HG03135 (cell line): Measurements from ENCODE around the gene LIMD2.

Experiments
- ATAC-seq: cut with Tn5 transposase; IDR thresholded peaks from one replicate; pipeline ENCODE4 v1.9.1; 2021; ENCODE audit warnings: mild to moderate bottlenecking, moderate library complexity; ENCODE audit not compliant: unreplicated experiment

LIMD2 gene

DNA sequence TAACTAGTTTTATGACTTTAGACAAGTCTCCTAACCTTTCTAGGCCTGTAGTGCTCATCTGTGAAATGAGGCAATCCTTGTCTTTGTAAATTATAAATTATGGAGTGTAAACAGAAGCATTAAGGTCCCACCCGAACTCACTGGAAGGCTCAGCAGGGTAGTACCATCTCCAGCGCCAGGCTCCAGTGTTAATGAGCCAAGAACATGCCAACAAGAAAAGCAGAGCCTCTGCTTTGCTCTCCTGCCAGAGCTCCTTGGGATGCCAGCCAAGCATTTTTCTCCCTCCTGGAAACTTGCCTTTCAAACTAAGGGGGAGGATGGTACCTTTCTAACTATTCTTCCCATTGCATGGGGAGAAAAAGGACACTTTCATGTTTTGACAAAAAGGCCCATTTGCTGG, 14.9 kb downstream of the LIMD2 start:
- ATAC-seq: no peak

DNA sequence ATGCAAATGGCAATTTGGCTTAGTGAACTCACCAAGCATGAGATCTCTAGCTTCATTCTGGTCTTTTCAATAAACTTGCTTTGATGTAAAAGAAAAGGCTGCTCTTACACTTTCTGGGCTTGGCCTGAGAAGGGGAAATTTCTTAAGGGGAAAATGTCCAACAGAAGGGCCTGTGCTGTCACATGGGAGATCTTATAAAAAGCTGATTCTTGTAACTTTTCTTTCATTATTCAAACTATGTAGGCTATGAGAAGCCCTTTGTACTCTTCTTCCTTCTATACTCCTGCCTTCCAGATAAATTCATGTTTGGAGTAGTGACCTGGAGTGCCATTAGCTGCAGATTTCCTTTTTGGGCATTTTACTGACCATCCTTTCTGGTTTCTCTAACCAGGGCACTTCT, 16.9 kb downstream of the LIMD2 start:
- ATAC-seq: no peak

DNA sequence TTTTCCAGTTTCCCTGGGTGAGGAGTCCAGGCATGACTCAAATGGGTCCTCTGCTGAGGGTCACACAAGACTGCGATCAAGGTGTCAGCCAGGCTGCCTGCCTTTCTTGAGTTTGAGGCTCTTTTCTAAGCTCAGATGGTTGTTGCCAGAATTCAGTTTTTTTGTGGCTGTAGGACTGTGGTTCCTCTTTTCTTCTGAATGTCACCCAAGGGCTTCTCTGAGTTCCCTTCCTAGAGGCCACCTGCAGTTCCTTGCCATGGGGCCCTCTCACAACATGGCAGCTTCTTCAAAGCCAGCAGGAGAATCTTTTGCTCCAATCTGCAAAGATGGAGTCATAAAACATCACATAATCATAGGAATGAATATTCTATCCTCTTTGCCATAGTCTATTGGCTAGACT, 17.5 kb downstream of the LIMD2 start:
- ATAC-seq: no peak

DNA sequence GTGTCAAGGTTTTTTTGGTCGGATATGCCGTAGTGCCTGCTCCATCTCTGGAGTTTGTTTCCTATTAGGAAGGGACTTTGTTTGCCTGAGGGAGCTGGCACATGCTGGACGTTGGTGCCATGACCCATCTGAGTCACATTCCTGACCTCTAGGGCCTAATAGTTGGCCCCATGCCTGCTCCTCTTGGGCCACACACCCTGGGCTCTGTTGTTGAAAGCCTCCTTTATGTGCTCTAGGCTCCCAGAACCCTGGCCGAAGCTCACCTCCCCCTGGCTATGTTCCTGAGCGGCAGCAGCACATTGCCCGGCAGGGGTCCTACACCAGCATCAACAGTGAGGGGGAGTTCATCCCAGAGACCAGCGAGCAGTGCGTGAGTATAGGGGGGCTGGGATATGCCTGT, 18.4 kb downstream of the LIMD2 start:
- no peak for ATAC-seq

DNA sequence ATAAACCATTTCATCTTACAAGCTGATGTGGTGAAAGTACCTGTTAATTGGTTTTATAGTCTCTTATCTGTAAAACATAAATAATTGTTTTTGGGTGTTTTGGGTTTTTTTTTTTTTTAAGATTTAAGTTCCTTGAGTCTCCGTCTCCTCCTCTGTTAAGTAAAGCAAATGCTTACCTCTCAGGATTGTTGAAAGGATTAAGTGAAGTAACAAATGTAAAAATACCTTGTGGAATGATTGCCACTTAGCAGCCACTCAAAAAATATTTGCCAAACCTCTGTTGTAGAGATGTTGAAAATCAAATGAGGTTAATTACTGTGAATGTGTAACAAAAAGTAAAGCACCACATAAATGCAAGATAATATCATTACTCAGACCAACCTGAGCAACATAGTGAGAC, 19.2 kb downstream of the LIMD2 start:
- no peak for ATAC-seq

DNA sequence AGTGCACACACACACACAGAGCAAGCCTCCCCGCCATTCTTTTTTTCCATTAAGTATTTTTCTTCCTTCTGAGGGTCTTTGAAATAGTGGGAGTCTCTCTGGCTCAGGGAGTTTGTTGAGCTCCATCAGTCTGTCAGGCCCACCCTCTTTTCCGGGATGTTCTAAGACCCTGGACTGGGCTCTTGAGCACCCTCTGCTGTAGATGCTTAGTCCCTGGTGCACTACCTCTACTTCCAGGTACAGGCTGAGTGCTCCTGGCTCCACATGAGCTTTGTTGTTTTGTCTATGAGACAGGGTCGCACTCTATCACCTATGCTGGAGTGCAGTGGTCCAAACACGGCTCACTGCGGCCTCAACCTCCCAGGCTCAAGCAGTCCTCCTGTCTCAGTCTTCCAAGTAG, 20.7 kb downstream of the LIMD2 start:
- no peak for ATAC-seq

DNA sequence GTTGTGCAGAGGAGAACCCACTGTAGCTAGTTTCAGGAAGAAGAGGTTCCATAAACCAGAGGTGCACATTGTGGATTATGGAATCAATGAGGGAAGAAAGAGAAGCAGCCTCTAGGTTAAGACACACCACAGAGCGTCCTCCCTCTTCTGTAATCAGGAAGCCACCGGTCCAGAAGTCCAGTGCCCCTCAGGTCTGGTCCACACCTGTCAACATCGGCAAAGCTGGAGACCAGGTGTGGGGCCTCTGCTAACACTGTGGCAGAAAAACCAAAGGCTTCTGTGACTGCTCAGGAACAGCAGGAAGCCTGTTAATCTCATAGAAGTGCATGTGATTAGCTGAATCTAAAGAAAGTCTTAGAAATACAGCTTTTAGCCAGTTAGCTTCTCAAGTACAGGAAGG, 23.3 kb downstream of the LIMD2 start:
- no peak for ATAC-seq

DNA sequence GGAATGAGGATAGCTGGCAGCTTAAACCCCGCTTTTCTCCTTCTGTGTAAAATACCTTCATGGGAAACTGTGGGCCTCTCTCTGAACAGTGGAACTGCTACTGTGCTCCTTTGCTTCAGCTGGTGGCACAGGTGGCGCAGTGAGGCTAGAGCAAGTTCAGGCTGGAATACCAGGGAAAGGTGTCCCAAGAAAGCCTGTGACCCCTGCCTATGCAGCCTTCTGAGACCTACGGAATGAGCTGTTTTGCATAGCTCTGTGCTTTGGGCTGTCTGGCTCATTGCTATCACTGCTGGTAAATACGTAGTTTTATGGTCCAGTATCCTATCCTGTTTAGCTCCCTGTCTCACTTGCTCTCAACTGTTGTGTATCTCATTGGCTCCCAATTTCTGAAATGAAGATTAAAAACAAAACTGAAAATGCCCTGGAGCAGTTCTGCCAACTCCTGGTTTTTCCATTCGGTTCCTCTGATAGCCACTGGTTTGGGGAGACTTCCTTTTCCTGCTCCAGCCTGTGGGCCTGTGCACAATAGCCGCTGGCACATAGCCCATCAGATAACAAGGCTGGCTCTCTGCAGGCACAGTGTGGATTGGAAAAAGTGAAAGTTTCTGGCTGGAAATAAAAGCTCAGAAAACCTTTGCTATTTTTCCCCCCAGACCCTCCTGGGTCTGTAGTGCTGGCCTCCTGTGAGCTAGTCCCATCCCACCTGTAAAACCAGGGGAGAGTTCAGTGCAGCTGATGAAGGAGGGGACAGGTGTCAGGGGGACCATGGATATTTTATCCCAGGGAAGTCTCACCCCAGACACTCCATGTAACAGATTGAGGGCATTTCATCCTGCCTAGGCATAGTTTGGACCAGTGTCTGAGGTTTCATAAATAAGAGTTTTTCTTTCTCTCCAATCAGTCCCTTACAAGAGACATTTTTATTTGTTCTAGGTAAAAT, 24.0 kb downstream of the LIMD2 start:
- ATAC-seq: no peak

DNA sequence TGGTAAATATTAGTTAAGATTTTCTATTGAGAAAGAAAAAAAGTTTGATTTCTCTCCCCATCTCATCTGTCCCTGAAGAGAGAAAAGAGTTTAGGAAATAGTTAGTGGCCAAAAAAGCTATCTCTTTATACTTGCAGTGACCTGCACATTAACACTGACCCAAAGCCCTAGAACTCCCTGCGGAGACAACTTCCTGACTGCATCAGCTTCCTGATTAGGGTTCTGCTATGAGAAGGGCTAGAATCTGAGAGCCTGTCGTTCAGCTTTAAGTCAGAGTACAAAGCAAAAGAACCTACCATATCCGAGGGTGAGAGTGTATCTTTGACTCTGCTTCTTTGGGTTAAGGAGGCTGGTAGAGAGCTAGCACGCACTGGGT, 24.7 kb downstream of the LIMD2 start:
- ATAC-seq: no peak

DNA sequence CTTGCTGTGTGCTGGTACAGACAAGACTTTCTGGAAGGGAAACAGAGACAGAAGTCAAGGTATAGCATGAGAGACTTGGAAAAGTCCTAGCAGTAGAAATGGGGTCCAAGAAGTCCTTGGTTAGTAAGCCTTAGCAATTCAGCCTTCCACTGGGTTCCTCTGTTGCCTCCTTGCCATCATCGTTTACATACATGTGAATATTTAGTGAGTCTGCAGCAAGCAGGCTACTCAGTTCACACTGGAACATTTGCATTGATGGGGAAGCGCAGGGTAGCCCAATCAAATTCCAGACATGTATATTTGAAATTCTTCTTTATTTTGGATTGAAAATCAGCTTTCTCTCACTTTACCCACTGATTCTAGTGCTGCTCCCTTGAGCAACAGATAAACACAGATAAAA, 27.1 kb downstream of the LIMD2 start:
- no peak for ATAC-seq

DNA sequence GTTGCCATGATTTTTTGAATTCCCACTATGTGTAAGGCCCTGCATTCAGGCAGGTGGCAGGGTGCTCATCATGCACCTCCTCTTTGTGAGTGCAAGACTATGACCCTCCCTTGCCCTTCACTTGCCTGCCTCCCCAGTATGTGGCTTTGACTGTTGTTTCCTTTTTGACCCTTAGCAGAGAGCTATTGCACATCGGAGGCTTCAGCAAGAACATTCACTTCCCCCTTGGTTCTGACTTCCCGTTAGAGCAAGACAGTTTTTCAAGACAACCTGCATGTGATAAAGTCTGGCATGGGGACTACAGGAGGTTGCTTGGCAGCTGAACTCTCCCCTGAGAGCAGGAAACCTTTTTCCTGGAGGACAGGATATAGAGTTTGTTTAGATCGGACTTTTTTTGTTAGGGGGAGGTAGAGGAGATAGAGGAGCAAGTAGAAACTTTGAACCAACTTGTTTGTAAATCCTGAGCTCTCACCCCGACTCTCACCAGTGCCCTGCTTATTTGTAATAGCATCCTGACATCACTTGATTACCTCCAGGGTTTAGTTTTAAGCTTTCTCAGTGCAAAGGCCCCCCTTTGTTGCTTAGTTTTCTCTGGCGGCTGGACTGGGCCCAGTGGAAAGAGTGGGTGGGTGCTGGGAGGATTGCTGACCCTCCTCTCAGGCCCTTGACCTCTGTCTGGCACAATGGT, 34.3 kb downstream of the LIMD2 start:
- ATAC-seq: peak; percentile 49

DNA sequence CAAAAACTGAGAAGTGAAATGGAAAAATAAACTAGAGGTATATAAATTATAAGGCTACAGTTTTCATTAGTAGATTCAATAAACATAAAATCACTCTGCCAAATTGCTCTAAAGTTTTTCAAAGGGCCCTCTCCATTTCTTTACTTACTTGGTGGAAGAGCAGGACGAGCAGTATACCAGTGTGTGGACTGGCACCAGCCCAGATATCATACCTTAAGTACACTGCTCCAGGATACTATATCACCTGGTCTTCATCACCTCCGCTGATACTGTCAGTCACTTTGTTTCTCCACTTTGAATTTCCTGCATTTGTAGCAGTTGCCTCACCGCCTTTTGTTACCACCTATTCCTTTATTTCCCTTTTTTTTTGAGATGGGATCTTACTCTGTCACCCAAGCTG, 40.1 kb downstream of the LIMD2 start:
- no peak for ATAC-seq

DNA sequence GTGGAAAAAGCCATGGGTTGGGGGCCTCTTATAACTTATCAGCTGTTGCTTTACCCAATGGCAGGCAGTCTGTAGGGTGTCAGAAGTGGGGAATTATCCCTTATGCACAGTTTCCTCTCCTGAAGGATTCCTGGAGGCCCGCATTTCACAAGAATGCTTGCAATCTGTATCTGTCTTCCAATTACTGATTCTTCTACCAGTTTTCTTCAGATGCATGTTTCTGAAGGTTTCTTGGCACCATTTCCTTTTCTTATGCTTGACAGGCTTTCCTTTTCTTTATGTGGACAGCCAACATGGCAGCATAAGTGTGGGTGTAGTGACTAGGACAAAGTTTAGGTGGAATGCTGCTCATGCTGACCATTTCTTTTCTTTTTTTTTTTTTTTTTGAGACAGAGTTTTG, 41.6 kb downstream of the LIMD2 start:
- ATAC-seq: no peak

DNA sequence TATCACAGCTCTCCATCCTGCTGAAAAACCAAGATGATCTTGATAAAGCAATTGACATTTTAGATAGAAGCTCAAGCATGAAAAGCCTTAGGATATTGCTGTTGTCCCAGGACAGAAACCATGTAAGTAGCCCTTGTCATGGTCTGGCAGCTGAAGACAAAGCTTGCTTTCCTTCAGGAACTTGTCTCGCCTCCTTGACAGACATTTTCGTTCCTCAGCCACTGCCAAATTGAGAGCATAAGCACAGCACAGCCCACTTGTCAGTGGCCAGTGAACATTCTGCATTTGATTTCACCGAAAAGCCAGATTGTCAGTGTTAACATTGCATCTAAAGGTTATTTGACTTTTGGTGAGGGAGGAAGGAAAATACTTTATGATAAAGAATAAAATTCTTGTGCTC, 42.1 kb downstream of the LIMD2 start:
- no peak for ATAC-seq

DNA sequence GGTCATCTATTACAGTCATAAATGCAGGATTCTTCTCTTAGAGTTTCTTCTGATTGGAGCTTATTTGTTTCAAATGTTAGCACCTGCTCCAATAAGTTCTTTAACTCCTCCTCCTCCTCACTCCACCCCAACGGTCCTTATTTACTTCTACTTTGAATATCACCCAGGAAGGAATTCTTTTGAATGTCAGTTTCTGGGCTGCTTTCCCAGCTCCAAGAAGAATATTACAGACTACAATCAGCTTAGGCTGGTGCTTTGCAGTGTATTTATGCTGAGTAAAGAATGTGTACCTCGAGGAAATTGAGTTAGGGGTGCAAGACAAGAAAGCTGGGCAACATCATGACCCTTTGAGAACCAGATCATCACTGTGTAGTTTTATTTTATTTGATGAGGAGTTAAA, 46.9 kb downstream of the LIMD2 start:
- no peak for ATAC-seq

DNA sequence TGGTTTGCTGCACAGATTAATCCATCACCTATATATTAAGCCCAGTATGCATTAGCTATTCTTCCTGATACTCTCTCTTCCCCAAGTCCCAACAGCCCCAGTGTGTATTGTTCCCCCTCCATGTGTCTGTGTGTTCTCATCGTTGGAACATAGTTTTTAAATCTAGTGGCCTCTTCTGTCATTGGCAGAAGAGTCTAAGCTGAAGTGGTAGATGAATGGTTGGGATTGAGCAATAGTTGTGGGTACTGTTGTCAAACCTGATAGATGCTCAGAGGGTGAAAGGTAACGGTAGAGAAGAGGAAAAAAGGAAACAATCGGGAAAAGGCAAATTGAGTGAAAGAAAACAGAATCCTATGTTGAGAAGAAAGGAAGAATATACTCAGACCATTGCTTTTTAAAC, 47.8 kb downstream of the LIMD2 start:
- no peak for ATAC-seq

DNA sequence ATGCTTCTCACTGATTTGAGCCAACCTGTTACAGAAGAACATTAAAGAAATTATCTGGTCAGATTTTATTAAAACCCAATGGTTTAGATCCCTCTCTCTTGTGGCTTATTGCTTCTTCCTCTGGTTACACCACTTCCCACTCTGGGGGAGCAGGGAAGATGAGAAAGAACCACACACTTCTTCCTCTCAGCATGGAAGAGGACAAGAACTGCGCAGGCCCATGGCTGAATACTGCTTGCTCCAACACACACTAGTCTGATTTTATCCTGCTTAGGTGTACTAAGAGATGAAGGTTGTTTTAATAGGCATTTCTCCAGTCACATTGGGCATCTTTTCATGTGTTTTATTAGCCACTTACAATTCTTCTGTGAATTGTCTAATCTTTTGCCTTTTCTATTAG, 50.1 kb downstream of the LIMD2 start:
- ATAC-seq: no peak

DNA sequence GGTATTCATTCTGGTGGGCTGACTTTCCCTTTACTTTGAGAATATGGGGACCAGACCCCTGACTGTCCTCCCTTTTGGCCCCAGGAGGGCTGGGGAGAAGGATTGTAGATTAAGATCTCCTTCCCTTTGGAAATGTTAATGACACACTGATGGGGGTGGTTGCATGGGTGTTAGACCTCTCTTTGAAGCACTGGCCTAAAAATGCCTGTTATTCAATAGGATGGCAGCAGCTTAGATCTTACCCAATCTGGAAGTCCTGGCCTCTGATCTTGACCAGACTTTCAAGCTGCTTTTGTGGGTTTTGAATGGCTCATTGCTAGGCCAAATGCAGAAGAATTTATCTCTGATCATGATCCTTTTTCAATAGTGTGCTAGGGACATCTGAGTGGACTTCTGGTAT, 52.0 kb downstream of the LIMD2 start:
- ATAC-seq: no peak

DNA sequence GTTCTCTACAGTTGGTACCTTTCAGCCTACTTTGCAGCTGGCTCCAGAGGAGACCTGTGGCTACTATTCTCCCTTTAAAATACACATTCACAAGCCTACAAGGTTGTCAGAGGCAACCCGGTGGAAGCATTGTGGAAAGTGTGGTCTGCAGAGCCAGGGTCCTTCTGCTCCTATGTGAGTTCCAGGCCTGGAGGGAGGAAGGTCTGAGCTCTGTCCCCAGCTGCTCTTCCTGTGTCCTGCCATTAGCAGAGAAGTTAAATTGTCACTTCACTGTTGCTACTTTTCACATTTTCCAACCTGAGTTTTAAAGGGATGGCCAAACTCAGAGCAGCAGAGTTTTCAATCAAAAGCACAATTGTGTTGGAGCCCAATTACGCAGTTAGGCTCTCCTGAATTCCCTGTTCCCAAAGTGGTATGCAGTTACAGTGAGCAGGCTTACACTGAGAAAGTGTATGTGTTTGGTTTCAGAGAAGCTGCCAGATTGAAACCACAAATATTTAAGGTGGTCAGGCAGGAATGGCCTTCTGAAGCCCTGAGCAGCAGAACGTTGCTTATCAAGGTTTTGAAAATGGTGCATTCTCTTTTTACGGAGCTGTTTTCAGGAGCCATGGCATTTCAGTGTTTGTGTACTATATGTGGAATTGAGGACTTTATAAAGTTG, 52.7 kb downstream of the LIMD2 start:
- ATAC-seq: no peak

DNA sequence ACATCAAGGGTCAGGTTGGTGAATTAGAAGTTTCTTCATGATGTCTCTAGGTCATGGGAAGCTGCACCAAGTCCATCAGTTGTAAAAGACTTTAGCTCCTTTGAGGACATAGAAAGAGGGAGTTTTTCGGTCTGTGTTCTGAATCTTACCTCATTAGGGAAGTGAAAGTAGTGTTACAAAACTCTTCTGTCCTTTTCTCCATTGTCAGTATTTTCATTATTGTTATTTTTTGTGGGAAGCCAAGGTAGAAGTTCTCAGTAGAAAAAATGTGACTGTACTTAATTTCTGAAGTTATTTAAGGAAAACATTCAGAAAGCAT, 53.5 kb downstream of the LIMD2 start:
- peak; percentile 92 for ATAC-seq
